HG02870 (cell line): ENCODE data around the gene RABEP2.
"Not testable (repeated sequence)": the region's sequence is repeated elsewhere in the genome, so short reads cannot be mapped to it uniquely, and the experiment has no call there.

ENCODE experiments used
- ATAC-seq: cut with Tn5 transposase; IDR thresholded peaks from one replicate; pipeline ENCODE4 v1.9.1; 2021; ENCODE audit warnings: mild to moderate bottlenecking, moderate library complexity; ENCODE audit not compliant: unreplicated experiment

RABEP2 gene

DNA sequence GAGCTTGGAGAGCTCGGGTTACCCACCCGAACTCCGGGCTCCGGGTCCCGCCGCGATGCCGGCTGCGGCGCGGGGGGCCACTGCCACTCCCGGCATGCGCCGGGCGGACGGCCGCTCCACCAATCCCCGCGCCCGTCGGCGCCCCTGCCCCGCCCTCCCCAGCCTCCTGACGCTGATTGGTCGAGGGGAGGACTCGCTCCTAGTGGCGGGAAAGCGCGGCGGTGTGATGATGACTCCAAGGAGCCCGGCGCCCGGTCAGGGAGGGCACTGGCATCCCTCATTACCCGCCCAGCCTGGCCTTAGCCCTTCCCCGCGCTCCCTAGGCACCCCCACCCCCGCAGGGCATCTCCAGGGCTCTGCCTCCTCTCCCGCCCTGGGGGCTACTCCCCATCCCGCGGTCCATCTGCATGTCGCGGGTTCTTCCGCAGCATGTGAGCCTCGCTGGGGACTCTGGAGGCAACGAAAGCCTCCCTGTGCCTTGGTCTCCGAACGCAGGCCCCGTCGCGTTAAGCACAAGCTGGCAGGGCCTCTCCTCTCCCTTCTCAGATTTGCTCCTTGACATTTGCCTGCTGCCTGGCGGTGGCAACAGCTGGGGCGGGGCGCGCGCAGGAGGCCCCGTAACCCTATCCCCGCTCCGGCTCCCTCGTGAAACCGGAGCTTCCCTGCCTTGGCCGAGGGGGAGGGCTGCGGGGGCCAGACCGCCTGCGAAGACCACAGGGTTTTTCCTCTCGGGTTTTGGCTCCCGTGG, 45.0 kb downstream of the RABEP2 start:
- peak; percentile 67 for ATAC-seq

DNA sequence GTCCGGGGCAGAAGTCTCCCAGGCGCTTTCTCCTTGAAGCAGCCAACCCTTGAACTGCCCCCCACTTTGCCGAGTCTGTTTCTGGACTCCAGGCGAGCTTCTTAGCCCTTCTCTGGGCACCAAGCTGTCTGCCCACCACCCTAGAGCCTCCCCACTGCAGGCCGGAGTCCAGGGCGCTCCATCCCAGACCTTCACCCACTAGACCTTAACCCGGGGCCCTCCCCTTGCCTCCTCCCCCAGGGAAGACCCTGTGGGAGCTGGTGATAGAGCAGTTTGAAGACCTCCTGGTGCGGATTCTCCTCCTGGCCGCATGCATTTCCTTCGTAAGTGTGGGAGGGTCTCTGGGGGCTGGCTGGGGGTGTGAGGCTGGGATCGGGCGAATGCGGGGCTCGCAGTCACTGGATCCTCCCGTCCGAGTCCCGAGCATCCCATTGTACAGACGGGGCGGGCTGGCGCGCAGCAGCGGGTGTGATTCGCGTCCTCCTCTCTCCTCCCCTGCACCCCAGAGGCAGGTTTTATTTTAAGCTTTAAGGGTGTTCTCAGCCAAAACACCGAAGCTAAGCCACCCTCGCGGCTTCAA, 45.7 kb downstream of the RABEP2 start:
- ATAC-seq = peak; percentile 12

DNA sequence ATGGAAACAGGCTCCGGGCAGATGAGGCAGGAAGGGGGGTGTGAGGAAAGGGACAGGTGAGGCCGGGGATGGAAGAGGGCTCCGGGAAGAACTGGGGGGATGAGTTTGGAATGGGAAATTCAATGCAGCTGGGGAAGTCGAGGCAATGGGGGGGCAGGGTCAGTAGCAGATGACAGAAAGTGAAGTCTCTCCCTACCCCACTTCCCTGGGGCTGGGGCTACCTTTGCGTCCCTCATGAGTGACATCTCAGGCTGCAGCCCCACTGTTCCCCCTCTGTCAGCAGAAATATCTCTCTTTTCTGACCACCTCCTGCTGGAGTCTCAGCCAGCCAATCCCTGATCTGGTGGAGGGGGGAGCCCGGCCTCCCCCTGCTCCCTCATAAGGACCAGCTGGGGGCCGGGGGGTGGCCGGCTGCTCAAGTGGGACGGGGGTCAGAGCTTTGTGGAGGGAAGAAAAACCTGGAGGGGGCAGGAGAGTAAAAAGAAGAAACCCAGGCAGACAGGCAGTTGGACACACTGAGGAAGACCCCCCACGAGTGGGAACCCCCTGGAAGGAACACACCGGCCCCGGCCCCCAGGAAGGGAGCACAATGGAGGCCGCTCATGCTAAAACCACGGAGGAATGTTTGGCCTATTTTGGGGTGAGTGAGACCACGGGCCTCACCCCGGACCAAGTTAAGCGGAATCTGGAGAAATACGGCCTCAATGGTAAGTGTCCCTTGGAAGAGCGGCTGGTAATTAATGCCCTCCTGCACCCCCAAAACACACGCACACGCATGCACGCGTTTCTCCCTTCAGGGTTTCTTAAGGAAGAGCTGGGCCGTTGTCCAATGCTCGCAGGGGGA, 46.7 kb downstream of the RABEP2 start, which contains the start of gene ATP2A1:
ATP2A1 (plus strand) TSS at position 406 of the 844 bp plus-strand sequence; CDS start at position 590, 184 bp downstream.
- no peak for ATAC-seq

DNA sequence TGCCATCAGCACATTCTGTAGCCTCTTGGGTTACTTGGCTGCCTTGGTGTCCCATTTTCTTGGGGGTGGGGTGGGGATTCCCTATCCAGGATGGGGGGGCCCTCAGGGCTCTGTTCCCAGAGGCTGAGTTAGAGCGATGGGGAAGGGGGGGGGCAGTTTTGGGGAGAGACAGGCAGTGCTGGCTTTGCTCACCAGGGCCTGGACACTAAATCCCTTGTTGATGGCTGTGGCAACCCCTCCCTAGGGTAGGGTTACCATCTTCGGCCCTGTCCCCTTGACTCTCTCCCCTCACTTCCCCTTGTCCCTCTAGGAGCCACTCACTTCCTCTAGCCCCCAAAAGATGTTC, 47.4 kb downstream of the RABEP2 start:
- ATAC-seq = no peak

DNA sequence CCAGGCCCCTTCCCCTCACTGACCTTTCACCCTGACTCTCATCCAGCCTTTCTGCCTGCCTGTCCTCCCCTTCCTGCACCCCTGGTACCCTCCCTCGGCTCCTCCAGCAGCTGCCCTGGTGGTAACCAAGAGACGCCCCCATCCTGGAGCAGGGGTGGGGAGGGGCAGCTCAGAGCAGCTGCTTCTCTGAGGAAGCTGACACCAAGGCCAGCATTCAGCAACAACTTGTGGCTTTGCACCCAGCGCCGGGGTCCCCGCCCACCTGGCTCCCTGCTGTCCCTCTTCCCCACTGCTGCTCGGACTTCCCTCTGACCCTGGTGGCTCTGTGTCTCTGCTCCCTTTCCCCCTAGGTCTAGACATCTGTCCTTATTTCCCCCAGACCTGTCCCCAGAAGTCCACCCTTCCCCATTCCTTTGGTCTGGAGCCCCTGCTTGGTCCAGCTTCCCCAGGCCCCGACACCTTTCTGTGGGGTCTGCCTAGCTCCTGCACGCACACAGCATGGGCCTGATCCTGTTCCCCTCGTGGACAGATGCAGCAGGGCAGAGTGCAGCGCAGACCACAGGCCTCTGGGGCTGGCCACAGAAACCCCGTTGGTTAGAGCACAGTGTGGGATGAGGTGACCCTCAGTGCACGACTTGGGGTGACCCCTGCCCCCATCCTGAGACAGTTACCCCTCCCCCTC, 47.9 kb downstream of the RABEP2 start:
- no peak for ATAC-seq

DNA sequence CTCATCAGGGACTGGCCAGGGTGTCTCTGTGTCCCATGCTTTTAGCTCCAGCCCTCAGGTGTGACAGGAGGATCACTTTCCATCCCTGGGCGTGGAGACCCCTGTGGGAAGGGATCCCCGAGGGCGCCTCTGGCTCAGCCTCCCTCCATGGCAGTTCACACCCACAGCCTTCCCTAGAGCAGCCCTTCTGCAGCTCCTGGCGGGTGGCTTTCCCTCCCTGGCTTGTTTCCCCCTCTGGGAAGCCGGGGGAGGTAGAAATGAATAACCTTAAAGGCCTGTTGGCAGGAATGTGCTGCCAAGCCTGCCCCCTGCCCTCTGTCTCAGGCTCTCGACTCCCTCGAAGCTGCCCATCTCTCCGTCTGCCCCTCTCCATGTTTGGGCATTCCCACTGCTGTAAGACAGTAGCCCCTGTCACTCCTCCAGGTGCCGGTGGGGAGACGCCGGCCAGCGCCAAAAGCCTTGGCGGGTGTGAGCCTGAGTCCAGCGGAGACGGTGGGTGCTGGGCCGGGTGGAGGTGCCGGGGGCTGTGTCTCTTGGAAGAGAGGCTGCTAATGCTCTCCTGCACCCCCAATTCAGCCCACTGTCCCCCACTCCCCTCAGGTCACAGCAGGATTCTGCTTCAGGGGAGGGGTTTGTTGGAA, 48.9 kb downstream of the RABEP2 start:
- ATAC-seq = no peak

DNA sequence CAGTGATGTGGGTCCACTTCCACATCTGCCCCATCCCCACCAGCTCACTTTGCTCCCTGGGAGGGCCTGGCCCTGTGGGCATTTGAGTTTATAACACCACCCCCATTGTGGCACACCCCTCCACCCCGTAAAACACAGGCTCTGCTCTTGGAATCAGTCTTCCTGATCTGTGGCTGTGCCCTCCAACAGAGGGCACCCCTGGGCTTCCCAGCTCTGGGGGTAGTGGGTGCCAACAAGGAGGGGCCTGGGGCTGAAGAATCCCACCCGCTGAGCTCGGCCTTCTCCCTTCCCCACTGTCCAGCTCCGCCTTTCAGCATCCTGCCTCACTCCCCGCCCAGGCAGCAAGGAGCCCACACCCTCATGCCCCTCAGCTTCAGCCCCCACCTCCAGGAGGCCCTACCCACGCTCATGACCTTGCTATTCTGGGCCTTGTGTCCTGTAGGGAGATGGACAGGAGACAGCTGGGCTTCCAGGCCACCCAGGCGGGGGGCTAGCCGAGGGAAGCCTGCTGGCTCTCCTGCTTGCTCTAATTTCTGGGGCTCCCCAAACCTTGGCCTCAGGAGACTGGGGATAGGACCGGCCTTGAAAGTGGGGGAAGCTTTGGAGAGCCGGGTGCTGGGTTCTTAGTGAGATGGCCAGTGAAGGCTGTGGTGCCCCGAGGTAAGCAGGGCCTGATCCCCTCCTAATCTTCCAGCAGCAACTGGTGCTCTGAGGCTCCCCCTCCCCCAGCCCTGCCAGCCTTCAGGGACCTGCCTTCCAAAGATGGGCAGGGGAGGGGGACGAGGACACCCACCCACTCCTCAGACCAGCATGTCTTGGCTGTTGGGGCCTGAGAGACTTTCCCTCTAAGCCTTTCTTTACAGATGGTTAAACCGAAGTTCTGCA, 49.7 kb downstream of the RABEP2 start:
- no peak for ATAC-seq

DNA sequence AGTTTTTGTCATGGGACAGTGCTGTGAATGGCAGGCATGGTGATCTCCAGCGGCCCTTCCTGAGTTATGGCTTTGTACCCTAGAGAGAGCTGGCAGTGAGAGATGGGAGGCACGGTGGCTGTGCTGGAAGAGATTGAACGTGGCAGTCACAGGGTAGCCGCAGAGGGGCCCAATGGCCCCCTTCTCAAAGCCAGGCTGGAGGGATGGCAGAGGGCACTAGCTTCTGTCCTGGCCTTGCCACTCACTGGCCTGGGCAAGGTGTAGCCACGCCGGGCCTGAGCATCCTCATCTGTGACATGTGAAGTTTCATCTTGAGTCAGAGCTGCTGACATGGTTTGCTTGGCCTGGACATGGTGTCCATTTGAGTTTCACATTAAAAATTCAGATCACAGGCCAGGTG, 50.6 kb downstream of the RABEP2 start:
- no peak for ATAC-seq

DNA sequence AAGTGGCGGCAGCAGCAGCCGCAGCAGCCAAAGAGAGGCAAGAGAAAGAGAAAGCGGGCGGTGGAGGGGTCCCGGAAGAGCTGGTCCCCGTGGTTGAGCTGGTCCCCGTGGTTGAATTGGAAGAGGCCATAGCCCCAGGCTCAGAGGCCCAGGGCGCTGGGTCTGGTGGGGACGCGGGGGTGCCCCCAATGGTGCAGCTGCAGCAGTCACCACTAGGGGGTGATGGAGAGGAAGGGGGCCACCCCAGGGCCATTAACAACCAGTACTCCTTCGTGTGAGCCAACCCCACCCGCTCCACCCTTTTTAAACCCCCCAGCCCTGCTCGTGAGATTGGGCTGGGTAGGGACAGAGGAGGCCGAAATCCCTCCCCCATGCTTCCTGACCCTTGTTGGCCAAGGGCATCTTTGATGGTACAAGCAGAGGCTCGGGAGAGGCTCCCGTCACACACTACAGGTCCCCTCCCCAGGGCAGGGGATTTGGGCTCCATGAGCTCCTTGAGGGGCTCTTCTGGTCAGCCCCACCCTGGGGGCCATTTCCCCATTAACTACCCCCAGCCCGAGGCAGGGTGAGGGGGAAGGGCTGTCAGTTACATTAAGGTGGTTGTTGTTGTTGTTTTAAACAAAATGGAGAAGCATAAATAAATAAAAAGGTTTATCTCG, 51.4 kb downstream of the RABEP2 start:
- no peak for ATAC-seq

DNA sequence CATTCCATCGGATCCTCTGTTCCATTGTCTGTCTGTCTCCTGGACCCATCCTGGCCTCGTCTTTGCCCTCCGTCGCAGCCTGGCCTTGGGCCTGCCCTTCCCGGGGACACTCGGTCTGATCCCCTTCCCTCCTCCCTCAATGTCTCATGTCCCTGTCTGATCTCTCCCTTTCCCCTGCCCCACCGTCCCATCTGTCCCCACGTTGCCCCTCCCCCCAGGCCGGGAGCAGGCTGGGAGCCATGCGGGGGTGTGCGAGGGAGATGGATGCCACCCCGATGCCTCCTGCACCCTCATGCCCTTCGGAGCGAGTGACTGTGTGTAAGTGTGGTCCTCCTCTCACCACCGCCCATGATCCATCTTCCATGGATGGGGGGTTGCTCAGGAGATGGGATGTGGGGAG, 52.1 kb downstream of the RABEP2 start:
- ATAC-seq = no peak

DNA sequence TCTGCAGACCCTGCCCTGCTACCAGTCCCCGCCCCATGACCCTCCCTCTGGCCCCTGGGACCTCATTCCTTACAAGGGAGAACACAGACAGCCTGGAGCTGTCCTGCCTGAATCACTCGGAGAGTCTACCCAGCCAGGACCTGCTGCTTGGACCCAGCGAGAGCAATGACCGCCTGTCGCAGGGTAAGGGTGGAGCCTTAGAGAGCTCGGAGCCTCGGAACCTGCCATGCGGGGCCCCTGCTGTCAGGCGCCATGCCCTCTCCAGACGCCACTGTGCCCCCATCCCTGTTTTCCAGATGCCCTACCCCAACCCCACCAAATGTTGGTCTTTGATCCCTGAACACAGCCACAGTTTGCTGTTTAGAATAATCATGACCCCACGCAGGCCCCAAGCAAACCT, 55.8 kb downstream of the RABEP2 start:
- no peak for ATAC-seq

DNA sequence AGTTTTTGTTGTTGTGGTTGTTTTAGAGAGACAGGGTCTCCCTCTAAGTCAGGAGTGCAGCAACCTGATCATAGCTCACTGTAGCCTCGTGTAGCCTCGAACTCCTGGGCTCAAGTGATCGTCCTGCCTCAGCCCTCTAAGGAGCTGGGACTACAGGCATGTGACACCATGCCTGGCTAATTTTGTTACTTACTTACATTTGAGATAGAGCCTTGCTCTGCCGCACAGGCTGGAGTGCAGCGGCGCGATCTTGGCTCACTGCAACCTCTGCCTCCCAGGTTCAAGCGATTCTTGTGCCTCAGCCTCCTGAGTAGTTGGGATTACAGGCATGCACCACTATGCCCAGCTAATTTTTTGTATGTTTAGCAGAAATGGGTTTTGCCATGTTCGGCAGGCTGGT, 57.4 kb downstream of the RABEP2 start:
- ATAC-seq = not testable (repeated sequence)

DNA sequence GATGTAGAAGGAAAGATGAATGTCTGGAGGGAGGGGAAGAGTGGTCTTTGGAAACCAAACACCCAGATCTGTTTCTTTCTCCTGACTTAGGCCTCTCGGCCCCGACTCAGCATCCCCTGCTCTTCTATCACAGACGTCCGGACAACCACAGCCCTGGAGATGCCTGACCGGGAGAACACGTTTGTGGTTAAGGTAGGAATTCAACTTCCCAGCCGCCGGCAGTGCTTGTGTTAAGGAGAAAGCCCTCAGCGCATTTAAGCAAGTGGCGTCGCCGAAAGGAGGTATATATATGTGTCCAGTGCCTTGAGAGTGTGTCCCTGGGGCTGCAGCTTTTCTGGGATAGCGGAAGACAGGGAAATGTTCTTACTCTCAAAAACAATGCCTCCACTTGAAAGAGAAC, 57.8 kb downstream of the RABEP2 start:
- no peak for ATAC-seq

DNA sequence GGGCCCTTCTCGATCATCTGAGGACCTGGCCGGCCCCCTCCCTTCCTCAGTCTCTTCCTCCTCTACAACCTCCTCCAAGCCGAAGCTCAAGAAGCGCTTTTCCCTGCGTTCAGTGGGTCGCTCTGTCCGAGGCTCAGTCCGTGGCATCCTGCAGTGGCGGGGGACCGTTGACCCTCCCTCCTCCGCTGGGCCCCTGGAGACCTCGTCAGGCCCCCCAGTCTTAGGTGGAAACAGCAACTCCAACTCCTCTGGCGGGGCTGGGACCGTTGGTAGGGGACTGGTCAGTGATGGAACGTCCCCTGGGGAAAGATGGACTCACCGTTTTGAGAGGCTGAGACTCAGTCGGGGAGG, 58.6 kb downstream of the RABEP2 start:
- no peak for ATAC-seq

DNA sequence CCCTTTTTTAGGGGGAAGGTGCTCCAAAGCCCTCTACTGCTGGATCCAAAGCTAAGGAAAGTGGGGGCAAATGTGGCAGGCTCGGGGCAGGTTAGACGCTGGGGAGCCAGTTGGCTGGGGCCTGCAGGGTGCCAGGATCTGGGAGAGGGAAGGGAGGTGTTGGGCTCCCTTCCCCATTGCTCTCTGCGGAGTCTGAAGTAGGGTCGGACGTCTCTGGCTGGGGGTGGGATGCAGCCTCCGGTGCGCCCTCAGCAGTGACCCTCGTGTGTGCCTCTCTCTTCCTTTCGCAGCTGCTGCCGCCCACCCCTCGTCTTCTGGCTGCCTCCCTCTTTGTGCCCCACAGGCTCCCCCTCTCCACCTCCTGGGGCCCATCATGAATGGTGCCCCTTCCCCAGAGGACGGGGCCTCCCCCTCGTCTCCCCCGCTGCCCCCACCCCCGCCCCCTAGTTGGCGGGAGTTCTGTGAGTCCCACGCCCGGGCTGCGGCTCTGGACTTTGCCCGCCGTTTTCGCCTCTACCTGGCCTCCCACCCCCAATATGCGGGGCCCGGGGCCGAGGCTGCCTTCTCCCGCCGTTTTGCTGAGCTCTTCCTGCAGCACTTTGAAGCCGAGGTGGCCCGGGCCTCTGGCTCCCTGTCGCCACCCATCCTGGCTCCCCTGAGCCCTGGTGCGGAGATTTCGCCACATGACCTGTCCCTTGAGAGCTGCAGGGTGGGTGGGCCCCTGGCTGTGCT, 59.1 kb downstream of the RABEP2 start:
- ATAC-seq = no peak

DNA sequence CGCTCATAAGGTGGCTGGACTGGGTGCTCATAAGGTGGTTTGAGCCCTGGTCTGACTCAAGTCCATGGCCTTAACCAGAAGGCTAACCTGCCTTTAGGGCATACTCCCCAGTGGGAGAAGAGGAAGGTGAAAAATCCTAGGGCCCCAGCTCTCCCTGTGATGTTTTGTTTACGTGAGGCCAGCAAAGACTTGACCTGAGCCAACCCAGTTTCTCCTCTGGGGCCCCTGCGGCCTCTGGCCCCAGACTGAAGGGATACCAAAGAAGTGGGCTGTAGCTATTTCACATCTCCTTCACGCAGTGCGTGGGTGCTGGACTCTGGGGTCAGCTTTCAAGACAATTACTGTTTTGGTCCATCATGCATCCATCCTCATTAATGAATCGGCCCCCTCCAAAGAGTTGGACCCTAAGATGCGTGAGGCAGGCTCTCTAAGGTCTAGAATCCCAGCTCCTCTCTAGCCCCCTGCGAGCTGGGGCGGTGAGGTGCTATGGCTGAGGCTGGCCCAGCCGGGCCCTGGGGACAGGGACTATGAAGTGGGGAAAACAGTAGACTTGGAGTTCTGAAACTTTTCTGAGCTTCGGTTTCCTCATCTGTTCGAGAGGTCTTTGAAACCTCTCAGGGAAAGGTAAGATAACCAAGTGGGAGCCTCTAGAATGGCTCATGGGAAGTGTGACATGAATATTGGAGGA, 59.9 kb downstream of the RABEP2 start:
- no peak for ATAC-seq

DNA sequence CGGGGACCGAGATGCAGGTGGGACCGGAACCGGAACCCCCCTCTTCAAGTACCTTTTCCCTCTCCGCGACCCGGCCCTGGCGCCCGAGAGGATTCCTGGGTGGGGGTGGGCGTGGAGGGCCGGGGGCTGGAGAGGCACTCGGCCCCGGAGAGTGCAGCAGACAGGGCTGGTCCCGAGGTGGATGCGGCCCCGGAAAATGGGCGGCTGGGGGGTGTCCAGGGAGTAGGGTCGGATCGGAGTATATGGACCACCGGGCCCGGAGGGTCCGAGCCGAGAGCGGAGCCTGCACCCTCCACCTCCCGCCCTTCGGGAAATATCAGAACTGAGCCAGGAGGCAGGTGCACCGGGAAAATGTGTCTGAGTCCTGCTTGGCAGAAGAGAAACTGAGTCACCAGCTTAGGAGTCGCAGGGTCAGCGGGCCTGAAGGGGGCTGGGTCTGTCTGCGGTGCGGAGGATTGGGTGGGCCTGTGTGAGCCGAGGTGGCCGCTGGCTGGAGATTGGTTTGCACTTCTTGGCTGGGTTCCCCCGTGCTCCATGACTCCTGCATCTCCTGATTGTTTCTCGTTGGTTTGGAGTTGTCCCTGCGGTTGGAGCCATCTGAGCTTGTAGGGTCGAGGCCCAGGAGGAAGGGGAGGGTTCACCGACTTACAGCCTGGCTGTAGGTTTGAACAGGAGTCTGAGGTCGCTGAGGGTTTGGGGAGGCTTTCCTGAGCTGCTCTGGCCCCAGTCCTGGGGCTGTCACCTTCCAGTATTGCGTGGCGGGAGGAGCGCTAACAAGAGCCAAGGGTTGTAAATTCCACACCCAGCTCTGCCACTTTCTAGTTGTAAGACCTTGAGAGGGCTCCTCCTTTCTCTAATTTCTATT, 60.9 kb downstream of the RABEP2 start:
- ATAC-seq = no peak
